ENCODE data around the gene PKIB.

GRCh38 chr6:122614303-122614702, 4.1 kb downstream of the PKIB start:
- TF ChIP-seq MXI1 (IDR thresholded peaks at IDR 0.05; ENCODE audit: borderline replicate concordance, low read depth, low read length) = no peak
- no peak for TF ChIP-seq CTCF (conservative IDR thresholded peaks at IDR 0.05; ENCODE audit: low read depth, low read length)
- no peak for TF ChIP-seq RFX5 (IDR thresholded peaks at IDR 0.05; ENCODE audit: low read depth, low read length)
- TF ChIP-seq BHLHE40 (IDR thresholded peaks at IDR 0.05; ENCODE audit: low read depth, low read length) = no peak

Measured in IMR-90 (cell line).